ENCODE data around the gene ADAMTS18.

DNA sequence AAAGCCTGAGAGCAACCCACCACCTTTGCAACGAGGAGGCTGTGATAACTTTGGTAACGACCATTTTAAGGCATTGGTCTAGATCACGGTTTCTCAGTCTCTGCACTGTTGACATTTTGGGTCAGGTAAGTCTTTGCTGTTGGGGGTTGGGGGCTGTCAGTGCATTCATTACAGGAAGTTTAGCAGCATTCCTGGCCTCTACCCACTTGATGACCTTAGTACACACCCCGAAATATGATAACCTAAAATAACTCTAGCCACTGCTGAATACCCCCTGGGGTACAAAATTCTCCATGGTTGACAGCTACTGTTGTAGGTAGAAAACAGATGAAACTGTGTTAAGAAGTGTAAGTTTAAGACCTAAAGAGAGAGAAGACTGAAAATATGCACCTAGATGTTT is 36.3 kb downstream of the ADAMTS18 start:
- TF ChIP-seq, protein P1, sequence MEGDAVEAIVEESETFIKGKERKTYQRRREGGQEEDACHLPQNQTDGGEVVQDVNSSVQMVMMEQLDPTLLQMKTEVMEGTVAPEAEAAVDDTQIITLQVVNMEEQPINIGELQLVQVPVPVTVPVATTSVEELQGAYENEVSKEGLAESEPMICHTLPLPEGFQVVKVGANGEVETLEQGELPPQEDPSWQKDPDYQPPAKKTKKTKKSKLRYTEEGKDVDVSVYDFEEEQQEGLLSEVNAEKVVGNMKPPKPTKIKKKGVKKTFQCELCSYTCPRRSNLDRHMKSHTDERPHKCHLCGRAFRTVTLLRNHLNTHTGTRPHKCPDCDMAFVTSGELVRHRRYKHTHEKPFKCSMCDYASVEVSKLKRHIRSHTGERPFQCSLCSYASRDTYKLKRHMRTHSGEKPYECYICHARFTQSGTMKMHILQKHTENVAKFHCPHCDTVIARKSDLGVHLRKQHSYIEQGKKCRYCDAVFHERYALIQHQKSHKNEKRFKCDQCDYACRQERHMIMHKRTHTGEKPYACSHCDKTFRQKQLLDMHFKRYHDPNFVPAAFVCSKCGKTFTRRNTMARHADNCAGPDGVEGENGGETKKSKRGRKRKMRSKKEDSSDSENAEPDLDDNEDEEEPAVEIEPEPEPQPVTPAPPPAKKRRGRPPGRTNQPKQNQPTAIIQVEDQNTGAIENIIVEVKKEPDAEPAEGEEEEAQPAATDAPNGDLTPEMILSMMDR (conservative IDR thresholded peaks at IDR 0.05; ENCODE audit: low read length) = no peak
- no peak for TF ChIP-seq EZH2phosphoT487 (IDR thresholded peaks at IDR 0.05; ENCODE audit: borderline replicate concordance, low read depth, low read length)

Data from OCI-LY7 (cell line).